Left renal cortex interstitium (tissue), 4 donors: Measurements from ENCODE around the gene STON2. TPM values are rescaled to one million over a fixed set of nuclear protein-coding genes. Genes with fewer than 3 reads are reported as not detected.
A peak's percentile ranks its signal among the peaks of the same experiment; 100 is the strongest.
"Not testable (repeated sequence)": the region's sequence is repeated elsewhere in the genome, so short reads cannot be mapped to it uniquely, and the experiment has no call there.

Source experiments
- DNase-seq, 4 donors: peaks; one replicate each; pipeline ENCODE4 v3.0.0-alpha.2; 2013; ENCODE audit warnings: low read depth in 4 of 4, low spot score in 2 of 4, missing footprints in 1 of 4
- polyA plus RNA-seq, 4 donors: library from polyadenylated mRNA; unstranded; fragments of 120-200 nt; gene quantifications; one replicate each; pipeline ENCODE4 v1.2.1, GENCODE V29; 2013; ENCODE audit not compliant: insufficient read length in 4 of 4

Gene STON2
- polyA plus RNA-seq, result 10 to 100 TPM; 33.3 to 63.4 (median 42.2) TPM

GRCh38 chr14:81400202-81400678, at the start of gene STON2:
Gene STON2, minus strand, starts transcription at chr14:81400324. Its CDS starts 1,942 bp downstream, at chr14:81398382.
- no peak for DNase-seq

GRCh38 chr14:81449576-81449975, 49.5 kb upstream of the STON2 start:
- DNase-seq, result no peak

- no peak for DNase-seq
These were observed 49.0 kb upstream of the STON2 start for GRCh38 chr14:81449114-81449513.

GRCh38 chr14:81447021-81447764, 47.1 kb upstream of the STON2 start:
- no peak for DNase-seq

DNA sequence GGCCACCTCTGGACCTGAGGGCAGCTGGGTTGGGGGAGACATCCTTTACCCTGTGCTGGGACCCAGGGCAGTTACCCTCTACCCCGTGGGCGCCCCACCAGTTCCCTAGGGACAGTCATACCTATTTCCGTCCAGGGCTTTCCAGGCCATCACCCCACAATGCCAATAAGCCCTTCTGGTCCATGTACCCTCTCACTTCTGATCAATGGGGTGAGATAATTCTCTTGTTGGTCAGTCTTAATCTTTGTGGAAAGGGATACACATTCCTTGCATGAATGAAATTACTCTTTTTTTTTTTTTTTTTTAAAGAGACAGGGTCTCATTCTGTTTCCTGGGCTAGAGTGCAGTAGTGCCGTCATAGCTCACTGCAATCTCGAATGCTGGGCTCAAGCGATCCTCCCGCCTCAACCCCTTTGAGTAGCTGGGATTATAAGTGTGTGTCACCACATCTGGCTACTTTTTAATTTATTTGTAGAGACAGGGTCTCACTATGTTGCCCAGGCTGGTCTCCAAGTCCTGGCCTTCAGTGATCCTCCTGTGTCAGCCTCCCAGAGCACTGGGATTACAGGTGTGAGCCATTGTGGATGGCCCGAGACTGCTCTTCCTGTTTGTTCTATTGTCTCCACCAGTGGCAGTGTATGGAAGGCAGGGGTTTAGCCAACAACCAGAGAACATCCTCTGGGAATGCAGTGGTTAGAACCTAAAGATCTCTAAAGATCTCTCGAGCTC, 46.3 kb upstream of the STON2 start:
- no peak for DNase-seq

GRCh38 chr14:81441626-81442134, 41.6 kb upstream of the STON2 start:
- DNase-seq, result no peak

DNA sequence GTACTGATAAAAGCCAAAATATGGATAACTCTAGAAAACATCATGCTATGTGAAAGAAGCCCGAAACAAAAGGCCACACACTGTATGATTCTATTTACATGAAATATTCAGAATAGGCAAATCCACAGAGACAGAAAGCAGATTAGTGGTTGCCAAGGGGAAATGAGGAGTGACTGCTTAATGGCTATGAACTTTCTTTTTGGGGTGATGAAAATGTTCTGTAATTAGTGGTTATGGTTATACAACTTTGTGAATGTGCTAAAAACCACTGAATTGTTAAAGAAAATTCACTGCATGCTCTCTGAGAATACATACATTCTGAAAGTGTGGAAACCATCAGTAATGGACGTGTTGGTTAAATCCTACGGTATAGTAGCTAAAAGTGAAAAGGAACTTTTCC, 39.9 kb upstream of the STON2 start:
- DNase-seq, result no peak

GRCh38 chr14:81437244-81437643, 37.1 kb upstream of the STON2 start:
- no peak for DNase-seq

- DNase-seq, result peak in 3 of 4 donors; percentile 56 to 74 (median 60)
These were observed 36.4 kb upstream of the STON2 start for GRCh38 chr14:81436296-81437138.

GRCh38 chr14:81435391-81436295, 35.5 kb upstream of the STON2 start:
- peak in 2 of 4 donors; percentile 52 to 57 for DNase-seq

DNA sequence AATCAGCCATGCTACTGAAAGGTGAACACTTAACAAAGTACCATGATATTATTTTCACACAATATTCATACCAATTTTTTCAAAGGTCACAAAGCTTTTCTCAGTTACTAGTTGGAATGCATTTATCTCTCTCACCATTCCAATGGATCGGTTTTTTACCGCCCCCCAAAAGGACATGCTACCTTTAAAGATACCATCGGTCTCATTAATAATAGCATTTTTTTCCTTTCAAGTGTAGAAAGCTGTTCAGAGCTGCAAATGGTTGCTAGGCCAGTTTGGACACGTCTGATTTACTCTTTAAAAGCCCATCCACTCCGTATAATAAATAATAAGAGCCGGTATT, 34.9 kb upstream of the STON2 start:
- no peak for DNase-seq

DNA sequence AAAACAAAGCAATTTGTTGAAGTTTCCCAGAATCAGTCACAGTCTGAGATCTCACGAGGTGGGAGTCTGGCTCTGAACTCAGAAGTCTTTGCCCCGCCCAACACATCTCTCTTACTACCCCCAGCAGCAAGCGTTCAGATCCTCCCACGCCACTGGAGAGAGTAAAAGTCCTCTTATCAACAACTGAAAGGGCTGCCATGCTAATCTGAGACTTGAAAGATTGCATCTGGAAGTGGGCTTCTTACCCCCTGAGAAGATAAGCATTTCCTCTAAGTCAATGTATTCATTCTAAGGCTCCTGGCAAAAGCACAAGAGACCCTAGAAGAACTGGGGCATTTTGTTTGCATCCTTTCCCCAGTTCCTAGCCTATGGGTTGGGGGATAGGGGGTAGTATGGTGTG, 34.1 kb upstream of the STON2 start:
- DNase-seq, result no peak

- no peak for DNase-seq
These were observed 33.3 kb upstream of the STON2 start for GRCh38 chr14:81433378-81433777.

- no peak for DNase-seq
These were observed 32.1 kb upstream of the STON2 start for GRCh38 chr14:81432219-81432661.

- no peak for DNase-seq
These were observed 30.1 kb upstream of the STON2 start for GRCh38 chr14:81430235-81430634.

DNA sequence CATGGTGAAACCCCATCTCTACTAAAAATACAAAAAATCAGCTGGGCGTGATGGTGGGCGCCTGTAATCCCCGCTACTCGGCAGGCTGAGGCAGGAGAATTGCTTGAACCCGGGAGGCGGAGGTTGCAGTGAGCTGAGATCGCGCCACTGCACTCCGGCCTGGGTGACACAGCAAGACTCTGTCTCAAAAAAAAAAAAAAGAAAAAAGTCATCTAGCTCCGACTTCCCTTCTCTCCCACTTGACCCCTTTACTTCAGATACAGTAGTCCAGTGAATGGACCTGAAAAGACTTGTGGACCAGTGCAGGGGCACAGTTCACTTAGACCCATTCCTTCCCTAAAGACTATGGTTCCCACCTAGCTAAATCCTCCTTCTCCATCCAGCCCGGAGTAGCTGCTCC, 29.6 kb upstream of the STON2 start:
- not testable (repeated sequence) for DNase-seq

GRCh38 chr14:81429028-81429427, 28.9 kb upstream of the STON2 start:
- no peak for DNase-seq

DNA sequence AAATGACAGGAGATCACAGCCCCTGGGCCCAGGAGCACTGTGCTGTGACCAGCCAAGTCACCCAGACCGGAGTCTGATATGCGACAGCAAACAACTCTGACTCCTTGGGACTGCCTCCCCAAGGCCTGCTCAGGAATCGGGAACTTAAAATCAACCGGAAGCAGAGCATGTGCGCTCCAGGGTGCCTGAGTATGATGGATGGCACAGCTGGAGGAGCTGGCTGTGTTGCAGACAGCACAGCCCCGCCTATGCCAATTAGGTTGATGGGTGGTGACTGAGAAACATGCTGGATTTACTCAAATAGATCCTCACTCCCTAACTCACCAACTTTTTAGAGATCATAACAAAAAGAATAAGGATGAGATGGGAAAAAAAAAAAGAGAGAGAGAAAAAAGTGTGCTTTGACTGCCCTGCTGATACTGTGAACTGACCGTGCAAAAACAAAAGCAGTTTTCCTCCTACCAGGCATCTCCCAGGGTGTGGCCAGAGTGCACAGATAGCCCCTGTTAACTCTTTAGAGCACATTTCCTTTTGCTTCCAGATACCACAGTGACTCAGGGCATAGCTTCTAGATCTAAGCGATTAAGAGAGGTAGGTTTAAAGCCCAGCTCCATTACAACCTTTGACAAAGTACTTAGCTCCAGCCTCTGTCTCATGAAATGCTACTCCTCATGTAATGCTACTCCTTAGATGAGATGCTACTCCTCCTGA, 27.4 kb upstream of the STON2 start:
- DNase-seq, result no peak

- no peak for DNase-seq
These were observed 23.4 kb upstream of the STON2 start for GRCh38 chr14:81423504-81423903.
